Rectal smooth muscle tissue (tissue), 1 donor: ENCODE data around the gene RAD51C.
"Not testable (repeated sequence)": the region's sequence is repeated elsewhere in the genome, so short reads cannot be mapped to it uniquely, and the experiment has no call there.

Source experiments
- H3K27ac ChIP-seq: one replicate; pipeline ENCODE4 v1.7.0; 2013; ENCODE audit warnings: low read depth, low read length, inconsistent platforms
- H3K27me3 ChIP-seq: one replicate; pipeline ENCODE4 v1.7.0; 2013; ENCODE audit warnings: low read length; ENCODE audit not compliant: control insufficient read depth, insufficient read depth
- H3K36me3 ChIP-seq: one replicate; pipeline ENCODE4 v1.7.0; 2013; ENCODE audit warnings: low read length; ENCODE audit not compliant: control insufficient read depth, insufficient read depth
- H3K4me1 ChIP-seq: one replicate; pipeline ENCODE4 v1.7.0; 2013; ENCODE audit warnings: low read length; ENCODE audit not compliant: control insufficient read depth, insufficient read depth
- H3K4me3 ChIP-seq: one replicate; pipeline ENCODE4 v1.7.0; 2013; ENCODE audit warnings: low read length
- H3K9ac ChIP-seq: one replicate; pipeline ENCODE4 v1.7.0; 2013; ENCODE audit warnings: low read length

The RAD51C gene

GRCh38 chr17:58722274-58722673 lies 29.9 kb downstream of the RAD51C start:
- Histone ChIP-seq H3K27me3 (no peaks in the 10 kb centered on the region), H3K4me1 (no peaks in the 10 kb centered on the region), H3K27ac (no peak overlapping the region), H3K4me3 (no peak overlapping the region), H3K9ac (no peak overlapping the region), H3K36me3 (no peaks in the 10 kb centered on the region)

- no peaks in the 10 kb centered on the region for H3K4me1 ChIP-seq
- no peaks in the 10 kb centered on the region for H3K27me3 ChIP-seq
- no peak overlapping the region for H3K9ac ChIP-seq
- H3K27ac ChIP-seq: no peak overlapping the region
- H3K4me3 ChIP-seq: no peak overlapping the region
- H3K36me3 ChIP-seq: no peaks in the 10 kb centered on the region
These were observed 30.3 kb downstream of the RAD51C start for GRCh38 chr17:58722696-58723095.

GRCh38 chr17:58728798-58729197 lies 36.4 kb downstream of the RAD51C start:
- H3K4me3 ChIP-seq: no peak overlapping the region
- H3K36me3 ChIP-seq: no peaks in the 10 kb centered on the region
- H3K27me3 ChIP-seq: no peaks in the 10 kb centered on the region
- H3K27ac ChIP-seq: no peak overlapping the region
- H3K9ac ChIP-seq: no peak overlapping the region
- no peaks in the 10 kb centered on the region for H3K4me1 ChIP-seq

- H3K27me3 ChIP-seq: no peaks in the 10 kb centered on the region
- H3K36me3 ChIP-seq: no peaks in the 10 kb centered on the region
- no peak overlapping the region for H3K27ac ChIP-seq
- H3K4me1 ChIP-seq: no peaks in the 10 kb centered on the region
- no peak overlapping the region for H3K4me3 ChIP-seq
- H3K9ac ChIP-seq: no peak overlapping the region
These were observed 38.5 kb downstream of the RAD51C start for GRCh38 chr17:58730937-58731336.

GRCh38 chr17:58734040-58734439 lies 41.6 kb downstream of the RAD51C start:
- no peak overlapping the region for H3K27ac ChIP-seq
- H3K4me3 ChIP-seq: no peak overlapping the region
- H3K9ac ChIP-seq: no peak overlapping the region
- no peaks in the 10 kb centered on the region for H3K36me3 ChIP-seq
- no peaks in the 10 kb centered on the region for H3K27me3 ChIP-seq
- no peaks in the 10 kb centered on the region for H3K4me1 ChIP-seq

- Histone ChIP-seq H3K27me3 (no peaks in the 10 kb centered on the region), H3K4me1 (no peaks in the 10 kb centered on the region), H3K36me3 (no peaks in the 10 kb centered on the region), H3K27ac (no peak overlapping the region), H3K4me3 (no peak overlapping the region), H3K9ac (no peak overlapping the region)
These were observed 42.4 kb downstream of the RAD51C start for GRCh38 chr17:58734811-58735210.

GRCh38 chr17:58741121-58741625 lies 48.8 kb downstream of the RAD51C start:
- H3K9ac ChIP-seq: no peak overlapping the region
- no peak overlapping the region for H3K27ac ChIP-seq

GRCh38 chr17:58747674-58748073 lies 55.3 kb downstream of the RAD51C start:
- Histone ChIP-seq H3K27me3 (no peaks in the 10 kb centered on the region), H3K4me3 (no peak overlapping the region), H3K36me3 (no peaks in the 10 kb centered on the region), H3K27ac (no peak overlapping the region), H3K9ac (no peak overlapping the region), H3K4me1 (no peaks in the 10 kb centered on the region)

More at GRCh38 chr17:58741121-58741625, 48.8 kb downstream of the RAD51C start:
- Histone ChIP-seq H3K4me3 (no peak overlapping the region), H3K27me3 (no peaks in the 10 kb centered on the region), H3K4me1 (no peaks in the 10 kb centered on the region), H3K36me3 (no peaks in the 10 kb centered on the region)

GRCh38 chr17:58749627-58750026 lies 57.2 kb downstream of the RAD51C start:
- H3K27me3 ChIP-seq, H3K36me3 ChIP-seq: not testable (repeated sequence)

GRCh38 chr17:58753026-58753425 lies 60.6 kb downstream of the RAD51C start:
- Histone ChIP-seq H3K4me3 (no peak overlapping the region), H3K27ac (no peak overlapping the region), H3K4me1 (peaks cover 3% of the 10 kb centered on the region), H3K27me3 (peaks cover 3% of the 10 kb centered on the region), H3K9ac (no peak overlapping the region), H3K36me3 (no peaks in the 10 kb centered on the region)

More at GRCh38 chr17:58749627-58750026, 57.2 kb downstream of the RAD51C start:
- not testable (repeated sequence) for H3K27ac ChIP-seq, H3K4me1 ChIP-seq, H3K4me3 ChIP-seq, H3K9ac ChIP-seq

- Histone ChIP-seq H3K9ac (no peak overlapping the region), H3K27me3 (peaks cover 8% of the 10 kb centered on the region), H3K4me1 (peaks cover 3% of the 10 kb centered on the region), H3K27ac (no peak overlapping the region), H3K36me3 (no peaks in the 10 kb centered on the region), H3K4me3 (peak overlapping the region; percentile 57)
These were observed 62.8 kb downstream of the RAD51C start for GRCh38 chr17:58755269-58755576.

GRCh38 chr17:58755577-58756245 lies 63.3 kb downstream of the RAD51C start, which contains the start of gene PPM1E:
Gene PPM1E, plus strand, starts transcription at chr17:58755854.
- Histone ChIP-seq H3K9ac (no peak within 1 kb of the TSS), H3K4me1 (peaks cover 3% of the 10 kb centered on the region), H3K27me3 (peaks cover 8% of the 10 kb centered on the region), H3K27ac (no peak within 1 kb of the TSS), H3K4me3 (peak within 1 kb of the TSS; percentile 57), H3K36me3 (no peaks in the 10 kb centered on the region)
